Activated CD4-positive, alpha-beta T cell treated with anti-CD3 and anti-CD28 coated beads, Interleukin-2, Interleukin-6, amounts not matched to agents 100 ng/mL and 50 ng/mL, durations not matched to agents 16 hours and 8 hours (primary cell): ENCODE measurements around the gene TRIP11.
"Not testable (repeated sequence)": the region's sequence is repeated elsewhere in the genome, so short reads cannot be mapped to it uniquely, and the experiment has no call there.

ENCODE experiments used
- DNase-seq: peaks from one replicate; pipeline ENCODE4 v3.0.0-alpha.2; 2020

TRIP11 gene

DNA sequence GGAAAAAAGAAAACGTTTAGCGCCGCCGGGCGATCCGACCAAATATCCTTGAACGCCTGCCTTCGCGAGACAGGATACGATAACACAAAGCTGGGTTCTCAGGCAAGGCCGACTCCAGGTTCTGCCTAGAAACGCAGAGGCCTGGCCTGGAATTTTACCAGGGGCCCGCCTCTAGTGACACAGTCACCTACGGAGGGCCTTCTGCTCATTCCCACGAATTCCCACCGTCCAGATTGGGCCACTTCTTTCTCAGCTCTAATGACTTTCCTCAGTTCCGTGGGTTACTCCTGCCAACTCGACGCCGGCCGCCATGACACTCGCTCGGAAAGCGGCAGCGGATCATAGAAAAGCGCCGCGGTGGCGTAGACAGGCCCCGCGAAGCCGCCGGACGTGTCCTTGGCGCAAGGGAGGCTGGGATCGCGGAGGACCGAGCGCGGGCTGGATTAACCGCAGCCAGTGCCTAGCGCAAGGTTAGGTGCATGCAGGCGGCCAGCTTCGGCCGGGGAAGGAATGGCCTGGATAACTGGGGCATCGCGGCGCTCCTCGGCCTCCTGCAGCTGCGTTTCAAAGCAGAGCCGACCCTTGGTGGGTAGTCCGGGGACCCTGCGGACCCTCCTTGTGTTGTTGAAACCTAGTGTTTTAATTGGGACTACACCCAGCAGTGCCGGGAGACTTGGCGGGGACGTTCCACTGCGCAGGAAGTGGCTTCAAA, at the start of gene TRIP11:
Gene TRIP11 (minus strand): TSS at position 341 of the 712 bp plus-strand sequence. CDS start 374 bp downstream, outside the sequence.
- peak; percentile 97 for DNase-seq

DNA sequence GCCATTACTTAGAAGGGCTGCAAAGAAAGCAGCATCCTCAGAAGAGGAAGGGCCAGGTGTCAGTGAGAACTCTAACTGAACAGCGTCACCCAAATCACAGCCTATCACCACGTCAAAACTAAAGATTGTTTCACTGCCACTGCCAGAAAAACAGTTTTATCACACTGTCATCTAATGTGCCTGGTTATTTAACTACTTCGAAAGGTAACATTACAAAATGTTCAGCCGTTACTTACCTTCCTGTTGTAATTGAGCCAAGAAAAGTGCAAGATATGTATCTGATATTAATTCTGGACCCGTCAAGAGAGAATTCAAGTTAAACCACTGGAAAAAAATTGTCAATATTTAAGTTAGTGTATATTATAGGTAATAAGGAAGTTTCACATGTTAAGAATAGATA, 48.6 kb upstream of the TRIP11 start:
- no peak for DNase-seq

DNA sequence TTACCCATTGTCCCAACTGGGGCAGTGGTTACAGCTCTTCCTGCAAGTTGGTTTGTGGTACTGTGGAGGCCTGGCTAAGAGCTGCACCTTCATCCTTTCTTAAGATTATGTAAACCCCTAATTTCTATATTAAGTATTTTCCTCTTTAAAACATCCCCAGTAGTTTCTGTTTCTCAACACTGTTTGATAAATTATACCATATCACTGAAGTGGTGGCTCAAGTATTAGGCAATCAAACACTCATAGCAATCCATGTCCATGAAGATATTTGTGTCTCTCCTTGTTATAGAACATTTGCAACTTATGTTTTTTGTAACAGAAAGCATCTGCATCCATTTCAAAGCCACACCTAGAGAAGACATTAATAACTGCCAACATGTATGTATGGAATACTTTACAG, 34.7 kb upstream of the TRIP11 start:
- no peak for DNase-seq

DNA sequence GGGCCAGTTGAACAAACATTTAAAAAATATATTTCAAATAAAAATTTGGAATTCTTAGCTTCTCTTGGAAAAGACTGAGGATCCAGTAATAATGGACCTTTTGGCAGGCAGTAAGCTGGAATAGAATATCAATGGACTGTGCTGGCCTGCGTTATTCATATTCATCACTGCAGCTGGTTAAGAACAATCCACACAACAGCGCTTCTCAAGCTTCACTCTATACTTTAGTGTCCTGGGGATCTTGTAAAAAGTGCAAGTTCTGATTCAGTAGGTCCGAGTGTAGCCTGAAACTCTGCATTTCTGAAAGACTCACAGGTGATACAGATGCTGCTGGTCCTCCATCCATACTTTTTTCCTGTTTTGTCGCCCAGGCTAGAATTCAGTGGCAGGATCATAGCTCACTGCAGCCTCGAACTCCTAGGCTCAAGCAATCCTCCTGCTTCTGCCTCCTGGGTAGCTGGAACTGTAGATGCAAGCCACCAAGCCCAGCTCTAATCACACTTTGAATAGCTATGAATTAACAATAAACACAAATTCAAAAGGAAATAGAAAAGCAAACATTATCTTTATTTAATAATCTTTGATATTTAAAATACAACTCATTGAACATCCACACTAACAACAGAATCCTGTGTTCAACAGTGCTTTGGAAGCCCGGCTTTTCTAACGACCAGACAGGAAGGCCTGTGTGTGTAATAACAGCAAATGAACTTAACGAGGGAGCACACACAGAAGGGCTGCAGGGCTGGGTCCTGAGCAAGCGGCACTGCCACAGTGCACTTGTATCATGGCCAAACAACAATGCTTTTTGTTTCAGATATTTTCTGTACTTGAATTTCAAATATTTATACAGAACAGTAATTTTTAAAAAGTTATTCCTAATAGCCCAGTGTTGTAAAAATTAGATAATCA, 18.4 kb upstream of the TRIP11 start:
- DNase-seq, result no peak

DNA sequence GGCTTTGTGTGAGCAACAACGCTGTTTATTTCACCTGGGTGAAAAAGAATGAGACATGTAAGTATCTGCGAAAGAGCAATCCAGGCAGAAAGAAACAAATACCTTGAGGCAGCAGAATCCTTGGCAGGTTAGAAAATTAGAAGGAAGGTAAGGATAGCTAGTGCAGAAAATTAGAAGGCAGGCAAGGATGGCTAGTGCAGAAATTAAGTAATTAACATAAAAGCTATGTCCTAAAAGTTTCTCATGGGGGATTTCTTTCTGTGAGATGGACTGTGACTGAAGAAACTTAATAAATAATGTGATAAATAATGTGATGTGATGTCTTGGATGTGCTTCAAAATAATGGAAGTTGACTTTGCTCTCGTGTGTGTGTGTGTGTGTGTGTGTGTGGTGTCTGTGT, 9.9 kb upstream of the TRIP11 start:
- no peak for DNase-seq

DNA sequence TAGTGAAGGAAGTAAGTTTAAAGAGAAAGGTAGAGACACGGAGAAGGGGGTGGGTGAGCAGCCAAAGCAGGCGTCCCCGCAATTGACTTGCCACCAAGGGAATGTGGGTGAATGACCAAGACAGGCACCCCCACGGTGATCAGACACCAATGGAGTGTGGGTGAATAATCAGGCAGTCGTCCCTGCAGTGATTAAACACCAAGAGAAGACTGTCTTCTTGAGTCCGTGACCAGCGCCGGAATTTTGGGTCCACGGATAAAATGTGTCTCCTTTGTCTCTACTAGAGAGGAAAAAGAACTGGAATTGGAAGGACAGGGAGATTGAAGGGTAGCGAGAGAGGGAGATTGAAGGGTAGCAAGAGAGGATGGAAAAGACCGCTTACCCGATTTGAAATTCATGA, 9.4 kb upstream of the TRIP11 start:
- not testable (repeated sequence) for DNase-seq

DNA sequence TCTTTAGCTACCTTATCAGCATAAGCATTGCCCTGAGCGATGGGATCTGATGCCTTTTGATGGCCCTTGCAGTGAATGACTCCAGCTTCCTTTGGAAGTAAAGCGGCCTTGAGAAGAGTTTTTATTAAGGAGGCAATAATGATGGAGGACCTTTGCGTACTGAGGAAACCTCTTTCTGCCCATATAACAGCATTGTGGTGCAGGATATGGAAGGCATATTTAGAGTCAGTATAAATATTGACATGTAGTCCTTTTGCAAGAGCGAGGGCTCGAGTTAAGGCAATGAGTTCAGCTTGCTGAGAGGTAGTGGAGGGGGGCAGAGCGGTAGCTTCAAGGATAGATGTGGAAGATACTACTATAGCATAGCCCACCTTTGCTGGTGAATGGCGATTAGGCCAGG, 6.0 kb upstream of the TRIP11 start:
- not testable (repeated sequence) for DNase-seq

DNA sequence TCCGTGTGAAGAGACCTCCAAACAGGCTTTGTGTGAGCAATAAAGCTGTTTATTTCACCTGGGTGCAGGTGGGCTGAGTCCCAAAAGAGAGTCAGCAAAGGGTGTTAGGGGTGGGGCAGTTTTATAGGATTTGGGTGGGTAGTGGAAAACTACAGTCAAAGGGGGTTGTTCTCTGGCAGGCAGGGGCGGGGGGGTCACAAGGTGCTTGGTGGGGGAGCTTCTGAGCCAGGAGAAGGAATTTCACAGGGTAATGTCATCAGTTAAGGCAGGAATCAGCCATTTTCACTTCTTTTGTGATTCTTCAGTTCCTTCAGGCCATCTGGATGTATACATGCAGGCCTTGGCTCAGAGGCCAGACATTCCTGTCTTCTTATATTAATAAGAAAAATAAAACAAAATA, 1.9 kb upstream of the TRIP11 start:
- not testable (repeated sequence) for DNase-seq

DNA sequence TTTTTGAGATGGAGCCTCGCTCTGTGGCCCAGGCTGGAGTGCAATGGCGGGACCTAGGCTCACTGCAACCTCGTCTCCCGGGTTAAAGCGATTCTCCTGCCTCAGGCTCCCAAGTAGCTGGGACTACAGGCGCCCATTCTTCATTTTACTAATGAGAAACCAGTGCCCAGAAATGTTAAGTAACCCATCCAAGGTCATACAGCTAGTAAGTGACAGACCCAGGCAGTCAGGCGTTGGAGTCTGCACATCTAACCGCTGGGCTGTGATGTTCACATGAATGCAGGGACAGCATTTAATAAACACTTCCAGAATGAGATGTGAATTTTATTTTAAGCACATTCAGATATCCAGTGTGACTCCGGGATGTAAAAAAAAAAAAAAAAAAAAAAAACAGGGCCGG, 1.3 kb upstream of the TRIP11 start:
- DNase-seq, result no peak

DNA sequence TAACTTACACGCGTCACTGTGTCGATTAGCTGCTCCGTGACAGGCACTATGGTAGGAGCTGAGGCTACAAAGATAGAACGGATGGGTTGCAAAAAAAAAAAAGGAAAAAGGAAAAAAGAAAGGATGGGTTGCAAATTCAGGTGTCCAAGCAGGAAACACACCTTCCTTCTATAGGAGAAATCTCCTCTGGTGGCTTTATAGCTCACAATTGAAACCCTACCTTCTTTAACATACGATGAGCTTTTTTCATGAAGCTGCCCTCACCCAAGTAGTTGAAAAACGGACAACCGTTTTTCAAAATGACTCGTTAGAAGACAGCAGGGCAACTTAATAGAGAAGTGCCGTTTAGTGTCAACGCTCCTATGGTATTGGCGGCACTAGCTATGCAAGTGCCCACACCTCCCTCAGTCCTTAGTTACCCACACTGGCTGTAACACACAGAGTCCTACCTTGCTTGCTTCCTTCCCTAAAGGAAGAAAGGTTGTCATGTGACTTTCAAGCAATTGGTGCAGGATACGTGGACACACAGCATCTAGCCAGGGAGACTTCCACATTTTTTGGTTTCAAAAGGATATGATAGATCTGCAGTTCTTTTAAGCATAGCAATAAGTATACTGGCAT, 682 bp upstream of the TRIP11 start:
- peak; percentile 55 for DNase-seq

DNA sequence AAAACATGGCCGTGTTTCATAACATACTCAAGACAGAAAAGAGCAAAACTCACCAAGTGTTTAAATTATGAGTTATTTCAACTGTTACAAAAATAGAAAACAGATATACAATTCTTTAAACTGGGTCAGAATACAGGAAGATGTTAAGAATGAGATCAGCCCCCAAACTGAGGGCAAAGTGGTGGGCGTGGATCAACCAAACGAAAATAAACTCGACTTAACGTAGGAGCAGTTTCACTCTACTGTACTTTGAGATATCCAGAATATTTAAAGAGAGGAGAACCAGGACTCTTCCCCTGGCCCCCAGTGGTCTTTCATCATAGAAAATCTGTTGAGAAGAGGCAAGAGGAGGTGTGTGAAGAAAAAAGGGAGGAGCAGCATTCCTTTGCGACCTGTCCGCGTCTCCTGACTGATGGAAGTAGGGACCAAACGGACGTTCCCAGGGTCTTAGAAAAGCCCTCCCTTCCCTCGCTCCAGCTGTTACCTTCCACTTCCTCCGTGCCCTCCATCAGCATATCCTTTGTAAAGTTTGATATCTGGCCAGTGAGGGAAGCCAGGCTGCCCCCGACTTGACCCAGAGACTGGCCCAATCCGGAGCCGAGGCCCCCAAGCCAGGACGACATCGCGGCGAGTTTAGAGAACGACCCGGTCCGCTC, 668 bp downstream of the TRIP11 start:
- no peak for DNase-seq

DNA sequence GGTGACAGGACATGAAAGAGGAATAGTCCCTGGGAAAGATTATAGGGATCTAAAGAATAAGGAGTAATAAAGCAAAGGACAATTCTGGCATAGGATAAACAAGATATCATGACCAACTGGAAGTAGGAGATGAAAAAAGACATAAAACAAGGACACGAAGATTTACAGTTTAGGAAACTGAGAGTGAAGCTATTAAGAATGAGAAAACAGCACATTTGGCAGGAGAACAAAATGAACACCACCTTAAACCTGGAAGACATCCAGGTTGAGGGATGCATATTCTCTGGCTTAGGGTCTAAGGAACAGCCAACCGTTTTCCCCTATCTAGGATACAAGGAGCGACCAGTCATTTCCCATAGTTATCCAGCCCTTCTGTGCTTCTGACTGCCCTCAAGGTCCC, 1.9 kb downstream of the TRIP11 start:
- no peak for DNase-seq

DNA sequence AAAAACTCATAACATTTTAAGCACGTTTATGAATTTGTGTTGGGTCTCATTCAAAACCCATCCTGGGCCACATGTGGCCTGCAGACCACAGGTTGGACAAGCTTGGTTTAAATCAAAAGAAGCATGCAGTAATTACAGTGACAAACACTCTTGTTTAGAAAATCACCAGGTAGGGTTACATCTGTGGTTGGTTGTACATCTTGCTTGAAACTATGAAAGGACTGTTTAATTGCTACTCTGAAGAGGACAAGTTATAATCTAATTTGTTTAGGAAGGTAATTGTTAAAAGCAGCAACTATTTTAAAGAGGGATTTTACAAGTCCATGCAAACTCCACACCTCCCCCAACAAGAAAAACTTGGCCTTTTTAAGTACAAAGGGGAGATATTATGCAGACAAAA, 4.0 kb downstream of the TRIP11 start:
- no peak for DNase-seq

DNA sequence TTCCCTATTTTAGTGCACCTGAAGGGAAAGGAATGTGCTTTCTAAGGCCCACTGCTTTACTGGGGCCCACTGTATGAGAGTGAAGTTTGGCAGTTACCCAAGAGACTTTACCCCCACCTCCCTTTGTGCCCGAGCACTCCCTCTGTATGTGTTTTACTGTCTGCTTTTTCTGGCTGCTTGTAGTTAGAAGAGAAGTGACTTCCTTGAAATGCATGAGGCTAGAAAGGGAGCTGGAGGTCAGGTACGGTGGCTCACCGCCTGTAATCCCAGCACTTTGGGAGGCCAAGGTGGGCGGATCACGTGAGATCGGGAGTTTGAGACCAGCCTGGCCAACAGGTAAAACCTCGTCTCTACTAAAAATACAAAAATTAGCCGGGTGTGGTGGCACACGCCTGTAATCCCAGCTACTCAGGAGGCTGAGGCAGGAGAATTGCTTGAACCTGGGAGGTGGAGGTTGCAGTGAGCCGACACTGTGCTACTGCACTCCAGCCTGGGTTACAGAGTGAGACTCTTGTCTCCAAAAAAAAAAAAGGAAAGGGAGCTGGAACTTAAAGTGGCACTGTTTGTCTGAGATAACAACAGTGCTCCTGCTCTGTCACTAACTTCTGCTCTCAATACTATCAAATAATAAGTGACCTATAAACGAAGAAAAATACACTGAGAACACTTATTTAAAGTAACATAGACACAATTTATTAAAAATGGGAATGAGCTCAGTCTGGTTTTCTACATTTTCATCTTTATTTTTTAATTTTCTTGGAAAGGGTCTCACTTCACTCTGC, 5.8 kb downstream of the TRIP11 start:
- no peak for DNase-seq

DNA sequence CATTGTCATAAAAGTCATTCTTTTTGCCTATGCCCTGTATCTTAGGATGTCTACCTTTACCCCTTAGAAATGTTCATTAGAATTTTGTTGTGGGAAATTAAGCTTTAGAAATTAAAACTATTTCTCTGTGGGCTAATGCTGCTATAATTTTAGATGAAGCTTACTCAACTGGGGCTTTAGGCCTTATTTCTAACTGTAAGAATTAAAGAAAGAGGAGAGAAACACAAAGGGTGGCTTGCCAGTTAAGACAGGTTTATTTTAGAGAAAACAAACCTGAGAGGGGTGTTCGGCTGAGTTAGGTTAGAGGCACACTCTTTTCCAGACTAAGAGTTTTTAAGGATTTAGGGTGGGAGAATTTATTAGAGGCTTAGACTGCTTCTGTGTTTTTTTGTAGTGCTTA, 6.4 kb downstream of the TRIP11 start:
- DNase-seq, result no peak

DNA sequence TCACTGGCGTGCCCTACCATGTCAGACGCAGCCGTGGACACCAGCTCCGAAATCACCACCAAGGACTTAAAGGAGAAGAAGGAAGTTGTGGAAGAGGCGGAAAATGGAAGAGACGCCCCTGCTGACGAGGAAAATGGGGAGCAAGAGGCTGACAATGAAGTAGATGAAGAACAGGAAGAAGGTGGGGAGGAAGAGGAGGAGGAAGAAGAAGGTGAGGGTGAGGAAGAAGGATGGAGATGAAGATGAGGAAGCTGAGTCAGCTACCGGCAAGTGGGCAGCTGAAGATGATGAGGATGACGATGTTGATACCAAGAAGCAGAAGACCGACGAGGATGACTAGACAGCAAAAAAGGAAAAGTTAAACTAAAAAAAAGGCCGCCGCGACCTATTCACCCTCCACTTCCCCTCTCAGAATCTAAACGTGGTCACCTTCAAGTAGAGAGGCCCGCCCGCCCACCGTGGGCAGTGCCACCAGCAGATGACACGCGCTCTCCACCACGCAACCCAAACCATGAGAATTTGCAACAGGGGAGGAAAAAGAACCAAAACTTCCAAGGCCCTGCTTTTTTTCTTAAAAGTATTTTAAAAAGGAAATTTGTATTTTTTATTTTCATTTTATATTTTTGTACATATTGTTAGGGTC, 13.2 kb downstream of the TRIP11 start:
- no peak for DNase-seq

DNA sequence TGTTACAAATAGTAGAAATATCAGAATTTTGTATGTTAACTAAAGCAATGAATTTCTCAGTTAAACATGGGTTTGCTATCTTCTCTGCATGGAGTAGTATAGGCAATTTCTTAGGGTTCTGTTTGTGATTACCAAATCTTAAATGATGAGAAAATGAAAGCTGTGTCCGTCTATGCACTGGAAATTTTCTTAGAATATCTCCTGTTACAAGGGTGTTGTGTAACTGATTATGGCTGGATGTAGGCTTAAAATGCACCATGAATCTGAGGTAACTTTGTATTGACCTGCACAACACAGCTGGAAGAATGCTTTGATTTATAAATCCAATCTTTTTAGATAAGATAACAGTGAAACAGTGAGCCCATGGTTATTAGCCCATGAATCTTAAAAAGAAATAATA, 17.8 kb downstream of the TRIP11 start:
- no peak for DNase-seq

DNA sequence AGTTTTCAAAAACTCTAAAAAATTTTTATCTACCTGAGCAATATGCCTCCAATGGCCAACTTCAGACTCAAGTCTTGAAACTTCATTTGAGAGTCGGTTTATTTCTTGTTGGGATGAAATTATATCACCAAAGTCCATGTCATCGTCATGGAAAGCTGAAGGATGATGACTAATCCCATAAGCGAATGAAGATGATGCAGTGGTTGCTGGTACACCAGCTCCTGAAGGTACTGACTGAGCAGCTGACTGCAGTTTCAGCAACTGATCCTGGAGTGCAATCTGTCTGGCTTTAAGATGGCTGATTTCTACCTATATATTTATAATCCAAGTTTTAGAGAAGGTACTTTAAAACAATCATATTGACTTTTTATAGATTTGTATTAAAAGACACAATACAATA, 18.3 kb downstream of the TRIP11 start:
- no peak for DNase-seq

DNA sequence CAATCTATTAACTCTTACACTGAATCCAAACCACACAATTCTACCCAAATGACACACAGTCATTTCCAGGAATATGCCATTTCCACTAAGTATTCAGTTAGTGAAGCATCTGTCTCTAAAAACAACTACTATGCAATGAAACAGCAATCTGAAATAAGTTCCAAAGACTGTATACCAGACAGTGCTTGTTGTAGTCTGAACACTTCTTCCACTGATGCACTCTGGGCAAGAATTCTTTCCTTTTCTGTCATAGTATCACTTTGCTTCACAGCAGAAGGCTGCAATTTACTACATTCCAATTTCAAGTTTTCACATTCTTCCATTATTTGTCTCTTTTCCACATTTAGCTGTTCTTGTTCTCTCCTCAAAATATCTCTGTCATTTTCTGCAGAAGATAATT, 25.8 kb downstream of the TRIP11 start:
- peak; percentile 40 for DNase-seq

DNA sequence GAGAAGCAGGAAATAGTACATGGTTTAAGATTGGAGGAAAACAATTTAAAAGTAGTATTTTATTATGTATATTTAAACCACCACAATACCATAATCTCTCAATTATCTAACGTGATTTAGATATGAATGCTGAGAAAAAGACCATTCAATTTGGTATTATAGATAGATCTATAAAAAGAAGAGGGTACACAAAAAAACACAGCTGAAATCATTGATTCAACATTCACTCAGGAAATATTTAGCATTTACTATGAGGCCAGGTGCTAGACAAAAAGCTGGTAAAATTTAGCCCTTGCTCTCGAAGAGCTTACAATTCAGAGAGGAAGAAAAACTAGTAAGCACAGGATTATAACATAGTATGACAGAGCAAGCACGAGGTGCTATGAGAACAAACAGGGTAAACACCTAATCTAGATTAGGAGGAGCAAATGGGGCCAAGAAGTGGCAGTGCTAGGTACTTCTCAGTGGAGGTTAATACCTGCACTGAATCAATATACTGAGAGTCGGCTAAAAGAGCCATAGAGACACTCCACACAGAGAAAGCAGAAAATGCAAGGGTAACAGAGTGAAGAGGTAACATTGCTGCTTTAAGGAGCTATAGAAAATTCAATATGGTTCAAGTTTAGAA, 27.6 kb downstream of the TRIP11 start:
- DNase-seq, result no peak

DNA sequence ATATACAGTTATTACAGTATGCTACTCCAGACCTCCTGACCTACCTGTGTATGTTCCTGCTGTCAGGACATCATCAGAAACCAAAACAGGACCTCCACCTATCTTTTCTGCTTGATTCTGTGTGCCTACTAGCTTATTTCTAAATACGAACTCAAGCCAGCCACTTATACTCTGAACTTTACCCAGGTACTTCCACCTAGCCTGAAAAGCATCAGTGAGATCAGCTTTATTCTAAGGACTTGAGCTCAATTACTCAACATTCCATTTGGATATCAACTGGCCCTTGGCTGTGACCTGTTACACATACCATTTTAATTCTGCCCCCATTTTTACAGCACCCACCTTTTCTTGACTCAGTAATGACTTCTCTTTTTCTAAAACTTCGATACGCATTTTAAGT, 29.2 kb downstream of the TRIP11 start:
- DNase-seq, result no peak
